GM21360 (cell line): Measurements from ENCODE around the gene OR10H3.
"Not testable (repeated sequence)": the region's sequence is repeated elsewhere in the genome, so short reads cannot be mapped to it uniquely, and the experiment has no call there.

Source experiments
- ATAC-seq: cut with Tn5 transposase; IDR thresholded peaks from one replicate; pipeline ENCODE4 v1.9.1; 2021; ENCODE audit warnings: mild to moderate bottlenecking, moderate library complexity; ENCODE audit not compliant: unreplicated experiment

Gene OR10H3

DNA sequence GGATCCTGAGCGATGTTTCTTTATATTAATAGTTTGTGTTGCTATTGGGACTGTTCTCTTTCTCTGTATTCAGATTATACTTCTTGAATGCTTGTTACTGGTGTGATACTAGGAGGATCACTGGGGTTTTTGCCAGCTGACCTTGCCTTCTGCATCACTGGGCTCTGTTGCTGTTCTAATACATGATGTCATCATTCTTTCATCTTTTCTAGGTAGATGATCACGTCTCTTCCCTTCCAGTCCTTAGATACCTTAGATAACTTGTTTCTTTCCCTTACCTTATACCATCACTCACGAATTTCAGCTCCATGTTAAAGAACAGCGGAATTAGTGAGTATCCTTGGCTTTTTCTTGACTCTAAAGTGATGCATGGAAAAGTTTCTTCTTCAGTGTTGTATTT, at the start of gene OR10H3:
OR10H3 (plus strand) TSS at position 264 of the 400 bp plus-strand sequence. CDS start 3,408 bp downstream, outside the sequence.
- no peak for ATAC-seq

GRCh38 chr19:15696654-15697194, 41.1 kb upstream of the OR10H3 start:
- no peak for ATAC-seq

DNA sequence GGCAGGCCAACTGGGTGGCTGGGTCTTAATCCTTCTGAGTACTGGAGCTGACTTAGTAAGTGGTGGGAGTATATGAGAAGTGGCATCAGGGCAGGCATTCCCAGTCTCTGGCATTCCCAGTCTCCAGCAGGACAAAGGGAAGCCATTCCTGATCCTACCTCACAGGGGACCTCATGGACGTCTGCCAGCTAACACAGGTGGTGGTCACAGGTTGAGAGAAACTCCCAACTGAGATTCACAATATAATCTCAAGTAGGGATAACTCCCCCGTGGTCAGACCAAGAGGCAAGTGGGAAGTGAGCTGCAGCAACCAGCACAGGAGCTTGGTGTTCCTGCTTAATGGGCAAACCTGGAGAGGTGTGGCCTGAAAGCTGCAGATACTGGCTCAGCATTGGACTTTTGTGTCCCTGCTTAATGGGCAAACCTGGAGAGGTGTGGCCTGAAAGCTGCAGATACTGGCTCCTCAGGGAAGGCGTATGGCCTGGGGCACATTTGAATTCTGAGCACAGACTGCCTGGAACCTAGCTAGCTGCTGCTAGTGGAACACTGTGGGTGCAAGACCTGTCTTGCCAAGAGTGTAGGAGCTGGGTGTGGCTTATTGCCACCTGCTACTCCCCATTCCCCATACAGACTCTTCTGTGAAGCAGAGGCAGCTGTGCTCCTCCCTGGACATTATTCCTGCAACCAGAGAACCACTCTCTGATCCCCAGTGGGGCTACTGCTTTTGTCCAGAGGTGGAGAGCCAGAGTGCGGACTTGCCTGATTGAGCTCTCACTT, 35.8 kb upstream of the OR10H3 start:
- ATAC-seq = no peak

DNA sequence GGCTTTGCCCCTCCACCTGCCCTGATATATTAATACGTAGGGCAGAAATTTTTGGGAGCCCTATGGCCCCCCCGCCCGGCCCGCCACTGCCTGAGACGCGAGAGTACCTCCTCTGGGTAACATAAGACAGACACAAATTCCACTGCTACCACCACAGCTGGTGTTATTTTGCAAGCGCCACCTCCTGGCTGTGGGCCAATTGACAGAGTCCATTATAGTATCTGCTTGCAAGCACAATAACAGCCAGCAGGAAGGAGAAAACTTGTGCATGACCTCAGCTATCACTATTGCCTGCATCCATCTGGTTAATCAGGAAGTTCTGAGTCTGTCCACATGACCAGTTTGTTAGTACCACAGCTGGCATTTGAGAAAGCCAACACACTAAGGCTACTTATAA, 35.3 kb upstream of the OR10H3 start:
- no peak for ATAC-seq

DNA sequence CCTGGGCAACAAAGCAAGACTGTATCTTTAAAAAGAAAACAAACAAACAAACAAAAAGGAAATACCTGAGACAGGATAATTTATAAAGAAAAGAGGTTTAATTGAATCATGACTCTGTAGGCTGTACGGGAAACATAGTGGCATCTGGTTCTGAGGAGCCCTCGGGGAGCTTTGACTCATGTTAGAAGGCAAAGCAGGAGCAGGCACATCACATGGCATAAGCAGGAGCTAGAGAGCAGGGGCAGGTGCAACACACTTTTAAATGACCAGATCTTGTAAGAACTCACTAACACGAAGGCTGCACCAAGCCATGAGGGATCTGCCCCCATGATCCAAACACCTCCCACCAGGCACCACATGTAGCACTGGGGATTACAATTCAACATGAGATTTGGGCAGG, 23.1 kb upstream of the OR10H3 start:
- ATAC-seq = no peak

GRCh38 chr19:15715642-15716041, 22.1 kb upstream of the OR10H3 start:
- ATAC-seq = no peak

DNA sequence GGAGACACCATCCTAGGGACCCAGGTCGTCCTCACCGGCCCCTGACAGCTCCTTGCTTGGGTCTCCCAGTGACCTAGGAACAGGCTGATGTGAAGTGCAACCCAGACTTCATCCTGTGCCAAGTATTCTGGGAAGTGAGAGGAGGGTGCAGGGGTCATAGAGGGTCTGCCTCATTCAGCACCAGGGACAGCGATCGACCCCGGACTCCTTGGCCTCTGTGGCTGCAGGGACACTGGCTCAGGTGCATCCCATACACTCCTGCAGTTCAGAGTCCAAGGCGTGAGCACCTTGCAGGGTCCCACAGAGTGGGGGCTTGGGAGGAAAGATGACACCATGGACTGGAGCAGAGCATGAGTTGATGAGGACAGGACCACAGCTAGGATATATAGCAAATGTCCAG, 20.0 kb upstream of the OR10H3 start:
- no peak for ATAC-seq

GRCh38 chr19:15721268-15721667, 16.5 kb upstream of the OR10H3 start:
- ATAC-seq = no peak

DNA sequence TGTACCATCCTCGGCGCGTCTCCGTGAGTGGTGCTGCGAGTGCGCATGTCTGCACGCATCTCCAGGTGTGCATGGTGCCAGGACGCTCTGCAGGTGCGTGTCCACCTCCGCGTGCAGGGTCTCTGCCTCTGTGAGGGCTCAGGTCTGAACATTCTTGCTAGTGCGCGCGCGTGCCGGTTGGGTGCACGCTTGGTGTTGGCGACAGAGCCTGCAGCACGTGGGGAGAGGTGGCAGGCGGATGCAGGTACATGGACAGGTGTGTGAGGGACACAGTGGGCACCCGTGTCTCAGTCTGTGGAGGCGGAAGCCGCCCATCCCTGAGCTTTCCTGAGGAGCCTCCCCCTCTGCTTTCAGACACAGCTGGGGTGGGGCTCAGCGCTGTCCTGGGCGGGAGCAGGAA, 14.8 kb upstream of the OR10H3 start:
- no peak for ATAC-seq

GRCh38 chr19:15727724-15728123, 10.1 kb upstream of the OR10H3 start, which contains the start of gene OR10H2:
TSS of gene OR10H2 (plus strand) at chr19:15728024. CDS start at chr19:15728044, 20 bp downstream.
- no peak for ATAC-seq

DNA sequence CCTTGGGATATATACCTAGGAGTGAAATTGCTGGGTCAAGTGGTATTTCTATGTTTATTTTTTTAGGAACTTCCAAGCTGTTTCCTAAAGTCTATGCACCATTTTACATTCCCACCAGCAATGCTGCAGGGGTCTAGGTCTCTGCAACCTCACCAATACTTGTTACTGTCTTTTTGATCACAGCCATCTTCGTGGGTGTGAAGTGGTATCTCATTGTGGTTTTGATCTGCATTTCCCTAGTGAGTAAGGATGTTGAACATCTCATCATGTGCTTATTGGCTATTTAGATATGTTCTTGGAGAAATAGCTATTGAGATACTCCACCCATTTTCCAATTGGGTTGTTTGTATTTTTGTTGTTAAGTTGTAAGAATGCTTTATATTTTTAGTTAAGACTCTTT, 7.2 kb upstream of the OR10H3 start:
- ATAC-seq = no peak

- no peak for ATAC-seq
Measured at GRCh38 chr19:15732388-15732787, 5.4 kb upstream of the OR10H3 start.

GRCh38 chr19:15733895-15734294, 3.9 kb upstream of the OR10H3 start:
- no peak for ATAC-seq

DNA sequence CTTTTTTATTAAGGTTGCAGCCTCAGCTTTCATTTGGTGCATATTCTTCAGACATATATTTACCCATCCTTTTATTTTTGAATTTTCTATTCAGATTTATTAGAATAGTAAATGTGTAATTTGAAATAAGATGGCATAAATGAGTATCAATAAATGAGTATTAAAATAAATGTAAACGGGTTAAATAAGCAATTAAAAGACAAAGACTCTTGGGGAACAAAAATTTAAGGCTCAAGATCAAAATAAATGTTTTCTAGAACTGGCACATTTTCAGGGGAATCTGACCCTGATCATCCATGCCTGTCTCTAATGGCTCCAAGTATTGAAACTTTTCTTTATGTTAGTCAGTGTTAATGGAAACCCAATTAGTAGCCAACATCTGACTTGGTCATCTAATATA, 3.0 kb downstream of the OR10H3 start:
- ATAC-seq = no peak

DNA sequence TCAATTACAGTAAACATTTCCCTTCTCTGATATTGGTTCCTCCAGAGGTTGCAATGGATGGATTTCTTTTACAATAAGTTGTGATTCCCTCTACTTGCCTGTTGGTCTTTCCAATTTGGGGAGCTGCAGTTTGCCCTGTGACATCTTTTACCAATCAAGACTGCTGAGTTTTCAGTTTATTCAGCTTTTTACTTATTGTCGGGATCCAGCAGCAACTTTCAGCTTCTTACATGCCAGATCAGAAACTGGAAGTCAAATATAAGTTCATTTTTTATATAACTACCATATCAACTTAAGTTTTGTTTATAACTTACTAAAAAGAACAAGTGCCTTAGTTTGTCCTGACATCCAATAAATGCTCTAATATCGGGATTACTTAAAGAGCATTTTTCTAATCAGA, 10.5 kb downstream of the OR10H3 start:
- no peak for ATAC-seq

GRCh38 chr19:15758379-15758778, 20.6 kb downstream of the OR10H3 start:
- ATAC-seq = no peak

- ATAC-seq = no peak
Measured at GRCh38 chr19:15759962-15760565, 22.3 kb downstream of the OR10H3 start.

GRCh38 chr19:15769586-15769985, 31.8 kb downstream of the OR10H3 start:
- no peak for ATAC-seq

GRCh38 chr19:15774159-15774558, 36.4 kb downstream of the OR10H3 start:
- ATAC-seq = not testable (repeated sequence)

DNA sequence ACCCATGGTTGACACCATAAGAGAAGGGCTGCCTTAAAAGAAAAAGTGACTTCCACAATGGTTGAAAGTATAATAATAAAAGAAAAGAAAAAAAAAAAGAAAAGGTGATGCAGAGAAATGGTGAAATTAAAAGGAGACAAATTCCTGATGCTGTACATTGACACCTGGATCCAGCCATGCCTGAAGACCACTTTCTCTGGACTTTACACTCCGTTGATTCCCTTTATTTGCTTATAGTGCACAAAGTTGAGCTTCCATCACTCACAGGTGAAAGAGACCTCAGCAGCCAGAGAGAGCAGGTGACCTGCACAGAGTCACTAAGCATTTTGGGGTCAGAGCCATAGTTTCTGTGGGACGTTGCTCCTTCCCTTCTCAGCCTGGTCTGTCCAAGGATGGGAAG, 37.5 kb downstream of the OR10H3 start:
- ATAC-seq = no peak

- ATAC-seq = no peak
Measured at GRCh38 chr19:15776264-15776663, 38.5 kb downstream of the OR10H3 start.
